HUES48 (cell line): ENCODE measurements around the gene VSIR.

Experiments
- H3K27ac ChIP-seq: one replicate; pipeline ENCODE4 v1.7.0; 2013; ENCODE audit warnings: low read depth, low read length, inconsistent platforms
- H3K27me3 ChIP-seq: 2 replicates; pipeline ENCODE4 v1.6.1; 2013; ENCODE audit warnings: mild to moderate bottlenecking, low read length; ENCODE audit not compliant: control insufficient read depth, insufficient read depth
- H3K36me3 ChIP-seq: 2 replicates; pipeline ENCODE4 v1.6.1; 2013; ENCODE audit warnings: low read length; ENCODE audit not compliant: control insufficient read depth, insufficient read depth
- H3K4me1 ChIP-seq: 2 replicates; pipeline ENCODE4 v1.6.1; 2013; ENCODE audit warnings: mild to moderate bottlenecking, low read length; ENCODE audit not compliant: control insufficient read depth, insufficient read depth
- H3K4me3 ChIP-seq: 2 replicates; pipeline ENCODE4 v1.5.1; 2013; ENCODE audit warnings: mild to moderate bottlenecking, low read depth, low read length
- H3K9ac ChIP-seq: 2 replicates; pipeline ENCODE4 v1.6.1; 2013; ENCODE audit warnings: mild to moderate bottlenecking, low read depth, low read length, moderate library complexity
- H3K9me3 ChIP-seq: 2 replicates; pipeline ENCODE4 v1.6.1; 2013; ENCODE audit warnings: low read length; ENCODE audit not compliant: control insufficient read depth, insufficient read depth

The VSIR gene

GRCh38 chr10:71721313-71721712 lies 52.0 kb downstream of the VSIR start:
- H3K27ac ChIP-seq: no peak overlapping the region
- no peaks in the 10 kb centered on the region for H3K36me3 ChIP-seq
- no peak overlapping the region for H3K9ac ChIP-seq
- H3K4me1 ChIP-seq: peaks cover 11% of the 10 kb centered on the region
- no peaks in the 10 kb centered on the region for H3K9me3 ChIP-seq
- H3K4me3 ChIP-seq: no peak overlapping the region
- H3K27me3 ChIP-seq: no peaks in the 10 kb centered on the region

DNA sequence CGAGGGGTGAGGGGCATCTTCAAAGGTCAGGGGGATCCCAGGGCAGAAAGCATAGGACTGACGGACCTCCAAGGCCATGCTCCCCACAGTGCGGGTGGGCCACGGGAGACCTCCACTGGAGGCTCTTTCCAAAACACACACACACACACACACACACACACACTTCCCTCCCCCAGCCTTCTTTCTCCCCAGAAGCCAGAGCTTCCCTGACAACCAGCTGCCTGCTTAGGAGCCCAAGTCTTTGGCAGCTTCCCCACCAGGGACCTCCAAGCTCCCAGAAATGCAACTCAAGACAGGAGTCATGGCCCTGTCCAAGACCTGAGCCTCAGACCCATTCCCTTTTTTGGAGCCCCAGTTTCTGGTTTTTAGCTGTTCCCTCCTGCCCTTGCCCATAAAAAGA lies 53.0 kb downstream of the VSIR start:
- Histone ChIP-seq H3K4me1 (peaks cover 9% of the 10 kb centered on the region; the same call in 1 of the 2 replicates), H3K27me3 (no peaks in the 10 kb centered on the region), H3K27ac (no peak overlapping the region), H3K9me3 (no peaks in the 10 kb centered on the region), H3K36me3 (no peaks in the 10 kb centered on the region), H3K9ac (no peak overlapping the region), H3K4me3 (no peak overlapping the region)

DNA sequence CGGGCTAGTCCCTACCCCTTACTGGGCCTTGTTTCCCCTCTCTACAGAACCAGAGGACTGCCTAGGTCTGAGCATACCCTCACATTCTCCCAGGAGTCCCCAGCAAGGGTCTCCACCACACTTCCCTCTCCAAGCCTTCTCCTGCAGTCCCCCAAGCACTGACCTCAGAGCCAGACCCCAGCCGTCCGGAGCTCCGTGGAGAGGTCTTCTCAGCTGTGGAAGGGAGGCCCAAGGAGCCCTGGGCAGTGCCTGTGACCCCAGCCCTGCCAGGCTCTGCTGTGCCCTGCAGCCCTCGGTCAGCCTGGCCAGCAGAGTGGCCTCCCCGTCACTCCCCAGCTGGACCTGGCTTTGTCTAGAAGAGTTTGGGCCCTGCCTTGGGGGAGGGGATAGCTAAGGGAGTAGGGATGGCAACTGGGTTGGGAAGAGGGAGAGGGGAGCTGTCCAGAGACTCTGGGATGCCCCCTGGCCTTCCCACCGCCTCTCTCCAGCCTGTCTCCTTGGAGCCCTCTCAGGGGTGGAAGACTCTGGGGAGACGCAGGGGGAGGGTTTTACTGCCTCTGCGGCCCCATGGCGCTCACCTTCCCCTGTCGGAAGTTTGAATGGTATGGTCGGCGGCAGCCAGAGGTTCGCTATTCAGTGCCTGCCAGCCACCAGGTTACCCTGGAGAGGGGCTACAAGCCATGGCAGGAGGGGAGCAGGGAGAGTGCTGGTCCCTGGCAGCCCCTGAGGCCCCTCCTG lies 53.7 kb downstream of the VSIR start, which contains the start of gene C10orf105:
C10orf105 (minus strand) TSS at position 315 of the 738 bp plus-strand sequence. CDS start 3,441 bp downstream, outside the sequence.
- Histone ChIP-seq H3K4me3 (no peak within 1 kb of the TSS), H3K9ac (no peak within 1 kb of the TSS), H3K4me1 (peaks cover 9% of the 10 kb centered on the region; the same call in 1 of the 2 replicates), H3K27ac (no peak within 1 kb of the TSS), H3K36me3 (no peaks in the 10 kb centered on the region), H3K27me3 (no peaks in the 10 kb centered on the region), H3K9me3 (no peaks in the 10 kb centered on the region)

DNA sequence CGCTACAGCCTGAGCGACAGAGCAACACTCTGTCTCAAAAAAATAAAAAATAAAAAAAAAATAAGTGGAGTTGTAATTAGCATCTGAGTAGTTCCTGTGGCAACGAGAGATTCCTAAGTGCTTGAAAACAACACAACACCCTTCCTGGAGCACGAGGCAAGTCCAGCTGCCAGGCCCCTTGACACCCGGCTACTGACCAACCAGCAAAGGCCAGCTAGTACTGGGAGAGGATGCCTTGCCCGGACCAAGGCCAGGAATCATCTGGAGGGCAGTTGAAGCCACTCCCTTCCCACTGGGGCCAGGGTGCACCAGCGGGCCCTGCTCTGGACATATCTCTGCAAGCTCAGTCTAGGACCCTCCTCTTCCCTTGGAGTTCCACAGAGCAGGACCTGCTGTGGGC lies 54.3 kb downstream of the VSIR start:
- H3K36me3 ChIP-seq: no peaks in the 10 kb centered on the region
- H3K4me3 ChIP-seq: no peak overlapping the region
- no peak overlapping the region for H3K27ac ChIP-seq
- H3K4me1 ChIP-seq: peaks cover 9% of the 10 kb centered on the region; the same call in 1 of the 2 replicates
- no peaks in the 10 kb centered on the region for H3K9me3 ChIP-seq
- H3K27me3 ChIP-seq: no peaks in the 10 kb centered on the region
- no peak overlapping the region for H3K9ac ChIP-seq

DNA sequence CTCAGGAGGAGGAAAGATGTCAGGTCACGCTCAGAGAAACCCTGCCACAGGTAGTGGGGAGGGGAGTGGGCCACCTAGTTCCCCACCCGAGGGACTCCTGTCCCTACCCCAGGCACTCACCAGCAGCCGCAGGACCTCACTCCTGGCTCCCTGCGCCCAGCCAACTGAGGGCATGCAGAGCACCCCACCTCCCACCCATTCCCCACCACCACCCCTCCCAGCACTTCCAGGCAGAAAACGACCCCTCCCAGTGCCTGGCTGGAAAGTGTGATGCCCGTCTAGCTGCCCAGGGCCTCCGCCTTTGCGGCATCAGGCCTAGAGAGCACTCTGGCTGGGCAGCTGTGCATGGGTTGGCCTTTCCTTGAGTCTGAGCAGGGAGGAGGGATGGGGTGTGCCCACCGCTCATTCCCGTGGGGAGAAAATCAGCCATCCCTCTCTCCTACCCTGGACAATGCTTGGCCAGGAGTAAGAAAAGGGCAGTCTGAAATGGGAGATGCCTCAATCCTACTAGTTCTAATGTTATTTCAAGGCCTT lies 55.1 kb downstream of the VSIR start:
- no peaks in the 10 kb centered on the region for H3K36me3 ChIP-seq
- H3K4me3 ChIP-seq: no peak overlapping the region
- H3K27me3 ChIP-seq: no peaks in the 10 kb centered on the region
- H3K27ac ChIP-seq: no peak overlapping the region
- peaks cover 9% of the 10 kb centered on the region; the same call in 1 of the 2 replicates for H3K4me1 ChIP-seq
- no peaks in the 10 kb centered on the region for H3K9me3 ChIP-seq
- H3K9ac ChIP-seq: no peak overlapping the region

GRCh38 chr10:71717551-71717951 lies 55.8 kb downstream of the VSIR start:
- no peak overlapping the region for H3K9ac ChIP-seq
- H3K9me3 ChIP-seq: no peaks in the 10 kb centered on the region
- H3K27ac ChIP-seq: no peak overlapping the region
- H3K27me3 ChIP-seq: no peaks in the 10 kb centered on the region
- no peaks in the 10 kb centered on the region for H3K36me3 ChIP-seq
- peaks cover 9% of the 10 kb centered on the region; the same call in 1 of the 2 replicates for H3K4me1 ChIP-seq
- no peak overlapping the region for H3K4me3 ChIP-seq

DNA sequence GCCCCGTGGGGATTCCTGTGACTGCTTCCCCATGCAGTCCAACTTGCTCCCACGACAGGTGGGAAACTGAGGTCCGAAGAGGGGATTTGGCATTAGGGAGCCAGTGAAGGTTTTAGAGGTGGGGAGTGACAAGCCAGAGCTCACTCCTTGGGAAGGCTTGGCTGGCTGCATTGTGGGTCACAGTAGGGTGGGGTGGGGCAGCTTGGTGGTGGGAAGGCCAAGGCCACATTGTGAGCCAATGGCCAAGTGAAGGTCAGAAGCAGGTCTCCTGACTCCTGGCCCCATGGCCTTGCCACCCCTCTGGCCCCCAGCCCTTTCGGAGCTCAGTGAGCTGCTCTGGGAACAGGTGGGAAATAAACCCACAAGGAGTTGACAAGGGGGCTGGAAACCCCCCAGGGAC lies 56.3 kb downstream of the VSIR start:
- Histone ChIP-seq H3K36me3 (no peaks in the 10 kb centered on the region), H3K27me3 (no peaks in the 10 kb centered on the region), H3K9ac (no peak overlapping the region), H3K27ac (no peak overlapping the region), H3K4me3 (no peak overlapping the region), H3K4me1 (peaks cover 9% of the 10 kb centered on the region; the same call in 1 of the 2 replicates), H3K9me3 (no peaks in the 10 kb centered on the region)

GRCh38 chr10:71716426-71716825 lies 56.9 kb downstream of the VSIR start:
- Histone ChIP-seq H3K4me3 (no peak overlapping the region), H3K9ac (no peak overlapping the region), H3K27me3 (no peaks in the 10 kb centered on the region), H3K4me1 (peaks cover 9% of the 10 kb centered on the region; the same call in 1 of the 2 replicates), H3K9me3 (no peaks in the 10 kb centered on the region), H3K27ac (no peak overlapping the region), H3K36me3 (no peaks in the 10 kb centered on the region)

GRCh38 chr10:71715860-71716259 lies 57.5 kb downstream of the VSIR start:
- H3K27ac ChIP-seq: no peak overlapping the region
- H3K4me1 ChIP-seq: peaks cover 9% of the 10 kb centered on the region; the same call in 1 of the 2 replicates
- no peak overlapping the region for H3K4me3 ChIP-seq
- no peaks in the 10 kb centered on the region for H3K36me3 ChIP-seq
- no peaks in the 10 kb centered on the region for H3K27me3 ChIP-seq
- no peak overlapping the region for H3K9ac ChIP-seq
- no peaks in the 10 kb centered on the region for H3K9me3 ChIP-seq

DNA sequence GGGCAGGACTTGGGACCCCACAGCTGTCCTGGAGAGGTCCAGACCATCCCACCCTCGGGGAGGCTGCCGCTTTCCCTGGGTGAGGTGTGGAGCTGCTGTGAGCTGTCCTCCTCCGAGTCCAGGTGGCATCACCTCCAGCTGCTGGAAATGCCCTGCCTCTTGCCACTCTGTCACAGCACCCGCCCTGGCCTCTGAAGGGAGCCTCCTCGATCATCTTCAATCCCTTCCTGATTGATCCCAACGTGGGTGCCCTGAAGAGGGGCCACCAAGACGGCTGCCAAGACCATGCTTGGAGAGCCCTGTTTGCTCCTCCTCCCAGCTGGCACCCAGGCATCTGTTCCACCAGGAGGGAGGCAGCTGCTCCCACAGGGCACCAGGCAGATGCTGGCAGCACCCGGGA lies 58.3 kb downstream of the VSIR start:
- Histone ChIP-seq H3K9ac (no peak overlapping the region), H3K9me3 (no peaks in the 10 kb centered on the region), H3K27me3 (no peaks in the 10 kb centered on the region), H3K4me1 (peaks cover 8% of the 10 kb centered on the region; the same call in 1 of the 2 replicates), H3K36me3 (no peaks in the 10 kb centered on the region), H3K27ac (no peak overlapping the region), H3K4me3 (no peak overlapping the region)

GRCh38 chr10:71714592-71714991 lies 58.7 kb downstream of the VSIR start:
- no peak overlapping the region for H3K9ac ChIP-seq
- H3K27ac ChIP-seq: no peak overlapping the region
- H3K4me3 ChIP-seq: no peak overlapping the region
- peaks cover 3% of the 10 kb centered on the region; the same call in 1 of the 2 replicates for H3K4me1 ChIP-seq
- no peaks in the 10 kb centered on the region for H3K27me3 ChIP-seq
- no peaks in the 10 kb centered on the region for H3K9me3 ChIP-seq
- no peaks in the 10 kb centered on the region for H3K36me3 ChIP-seq
